WTC11 (cell line): ENCODE data around the gene KDM4C. TPM values are rescaled to one million over a fixed set of nuclear protein-coding genes. Genes with fewer than 3 reads are reported as not detected.

Experiments used
- ATAC-seq: fragments of 200-7000 bp; cut with Tn5 transposase; 2 replicates; pipeline ENCODE4 v1.10.0; 2021; ENCODE audit warnings: mild to moderate bottlenecking, moderate library complexity
- CTCF ChIA-PET: fragments of 300-600 bp; sonication (Branson Sonifier 250); formaldehyde crosslinking; loops from one replicate; lab custom pipeline; 2021; ENCODE audit warnings: antibody characterized with exemption; lab: Charles Lee
- POLR2A ChIA-PET: fragments of 350-600 bp; sonication (Branson Sonifier 250); formaldehyde crosslinking; loops from one replicate; lab custom pipeline; 2021; ENCODE audit warnings: antibody characterized with exemption; lab: Charles Lee
- DNase-seq: peaks from one replicate; pipeline ENCODE4 v3.0.0; 2021; ENCODE audit warnings: low spot score
- H3K27ac Mint-ChIP-seq: 2 replicates; pipeline ENCODE4 v1.8.0; 2021; ENCODE audit warnings: mixed read lengths
- H3K27me3 Mint-ChIP-seq: 2 replicates; pipeline ENCODE4 v1.8.0; 2021; ENCODE audit warnings: low read depth, mild to moderate bottlenecking, moderate library complexity, mixed read lengths
- H3K36me3 Mint-ChIP-seq: 2 replicates; pipeline ENCODE4 v1.8.0; 2021; ENCODE audit warnings: mixed read lengths
- H3K4me1 Mint-ChIP-seq: 2 replicates; pipeline ENCODE4 v1.8.0; 2022; ENCODE audit warnings: mixed read lengths
- H3K4me3 Mint-ChIP-seq: 2 replicates; pipeline ENCODE4 v1.8.0; 2021; ENCODE audit warnings: mild to moderate bottlenecking, moderate library complexity, mixed read lengths
- H3K9me3 Mint-ChIP-seq: 2 replicates; pipeline ENCODE4 v1.8.0; 2021; ENCODE audit warnings: mixed read lengths
- ATF3 ChIP-seq: sonication (generic); formaldehyde crosslinking; conservative IDR thresholded peaks from 2 replicates; pipeline ENCODE4 v1.8.1; 2022; ENCODE audit warnings: mild to moderate bottlenecking, missing genetic modification reagents
- CBFB ChIP-seq: sonication (generic); formaldehyde crosslinking; IDR thresholded peaks from 2 replicates; pipeline ENCODE4 v1.8.1; 2022; ENCODE audit warnings: mild to moderate bottlenecking, low read depth, missing genetic modification reagents
- CREB1 ChIP-seq: sonication (generic); formaldehyde crosslinking; IDR thresholded peaks from 2 replicates; pipeline ENCODE4 v1.8.0; 2023; ENCODE audit warnings: mild to moderate bottlenecking, missing genetic modification reagents
- CREM ChIP-seq: sonication (generic); formaldehyde crosslinking; IDR thresholded peaks from 2 replicates; pipeline ENCODE4 v1.8.1; 2022; ENCODE audit warnings: mild to moderate bottlenecking, missing genetic modification reagents, moderate library complexity
- CTCF ChIP-seq: fragments of 200-600 bp; IDR thresholded peaks from 2 replicates; pipeline ENCODE4 v1.8.0; 2022; ENCODE audit warnings: antibody characterized with exemption
- E2F4 ChIP-seq: sonication (generic); formaldehyde crosslinking; IDR thresholded peaks from 2 replicates; pipeline ENCODE4 v1.8.1; 2022; ENCODE audit warnings: low read depth, mild to moderate bottlenecking, moderate library complexity, missing genetic modification reagents, borderline replicate concordance
- ELF4 ChIP-seq: sonication (generic); formaldehyde crosslinking; IDR thresholded peaks from 2 replicates; pipeline ENCODE4 v1.8.1; 2022; ENCODE audit warnings: low read depth, mild to moderate bottlenecking, moderate library complexity, missing genetic modification reagents
- EMX1 ChIP-seq: fragments of 250-450 bp; sonication (Bioruptor Pico); IDR thresholded peaks from 2 replicates; pipeline ENCODE4 v1.8.0; 2021; ENCODE audit warnings: mild to moderate bottlenecking
- ESRRA ChIP-seq: sonication (generic); formaldehyde crosslinking; IDR thresholded peaks from 2 replicates; pipeline ENCODE4 v1.8.1; 2022; ENCODE audit warnings: mild to moderate bottlenecking, missing genetic modification reagents, borderline replicate concordance
- FOXP1 ChIP-seq: sonication (generic); formaldehyde crosslinking; IDR thresholded peaks from 2 replicates; pipeline ENCODE4 v1.8.0; 2022; ENCODE audit warnings: missing genetic modification reagents, mild to moderate bottlenecking, moderate library complexity, borderline replicate concordance
- FOXP4 ChIP-seq: sonication (generic); formaldehyde crosslinking; IDR thresholded peaks from 2 replicates; pipeline ENCODE4 v1.8.0; 2022; ENCODE audit warnings: mild to moderate bottlenecking, missing genetic modification reagents
- GTF2I ChIP-seq: fragments of 250-450 bp; sonication (Bioruptor Pico); conservative IDR thresholded peaks from 2 replicates; pipeline ENCODE4 v1.4.0; 2021; ENCODE audit warnings: mild to moderate bottlenecking
- IRF2 ChIP-seq: sonication (generic); formaldehyde crosslinking; IDR thresholded peaks from 2 replicates; pipeline ENCODE4 v1.8.0; 2022; ENCODE audit warnings: low read depth, missing genetic modification reagents, borderline replicate concordance
- MLX ChIP-seq: sonication (generic); formaldehyde crosslinking; IDR thresholded peaks from 2 replicates; pipeline ENCODE4 v1.8.1; 2023; ENCODE audit warnings: mild to moderate bottlenecking, missing genetic modification reagents, moderate library complexity
- NFE2L1 ChIP-seq: sonication (generic); formaldehyde crosslinking; IDR thresholded peaks from 2 replicates; pipeline ENCODE4 v1.8.1; 2023; ENCODE audit warnings: missing genetic modification reagents
- NFYB ChIP-seq: sonication (generic); formaldehyde crosslinking; conservative IDR thresholded peaks from 2 replicates; pipeline ENCODE4 v1.8.0; 2022; ENCODE audit warnings: low read depth, missing genetic modification reagents
- NR3C1 ChIP-seq: sonication (generic); formaldehyde crosslinking; conservative IDR thresholded peaks from 2 replicates; pipeline ENCODE4 v1.8.1; 2023; ENCODE audit warnings: low read depth, mild to moderate bottlenecking, missing genetic modification reagents
- RORB ChIP-seq: fragments of 250-450 bp; sonication (Bioruptor Pico); IDR thresholded peaks from 2 replicates; pipeline ENCODE4 v1.9.0; 2021; ENCODE audit warnings: mild to moderate bottlenecking
- SP1 ChIP-seq: sonication (generic); formaldehyde crosslinking; conservative IDR thresholded peaks from 2 replicates; pipeline ENCODE4 v1.8.1; 2022; ENCODE audit warnings: missing genetic modification reagents
- TP53 ChIP-seq: sonication (generic); formaldehyde crosslinking; IDR thresholded peaks from 2 replicates; pipeline ENCODE4 v1.8.1; 2023; ENCODE audit warnings: mild to moderate bottlenecking, missing genetic modification reagents
- ZNF263 ChIP-seq: sonication (generic); formaldehyde crosslinking; IDR thresholded peaks from 2 replicates; pipeline ENCODE4 v1.8.1; 2022; ENCODE audit warnings: low read depth, mild to moderate bottlenecking, moderate library complexity, missing genetic modification reagents
- ZNF512 ChIP-seq: sonication (generic); formaldehyde crosslinking; IDR thresholded peaks from 2 replicates; pipeline ENCODE4 v1.8.1; 2022; ENCODE audit warnings: missing genetic modification reagents, borderline replicate concordance
- total RNA-seq: library from RNA; stranded (reverse); gene quantifications from 3 replicates; pipeline ENCODE4 v1.2.3, GENCODE V29; 2021

KDM4C gene
- total RNA-seq, 1 experiment from 2014 or later, result 29.2 TPM

- TF ChIP-seq CTCF (no peak), MLX (CRISPR knock-in tag) (no peak), EMX1 (CRISPR knock-in tag) (no peak), NR3C1 (no peak), ELF4 (CRISPR knock-in tag) (no peak), FOXP1 (no peak), ZNF263 (CRISPR knock-in tag) (no peak), TP53 (CRISPR knock-in tag) (no peak)
- TF ChIP-seq, all 79 proteins: peak for 0
These were observed 314.1 kb downstream of the KDM4C start (continued) for GRCh38 chr9:7071916-7072315.

- H3K36me3 Mint-ChIP-seq, result peaks cover 6% of the 10 kb centered on the region; the same call in 1 of the 2 replicates
- H3K4me1 Mint-ChIP-seq, result peaks cover 5% of the 10 kb centered on the region
These were observed 315.9 kb downstream of the KDM4C start for GRCh38 chr9:7073706-7074105.

GRCh38 chr9:7075154-7075553, 317.4 kb downstream of the KDM4C start:
- H3K36me3 Mint-ChIP-seq, result peaks cover 6% of the 10 kb centered on the region; the same call in 1 of the 2 replicates
- no peaks in the 10 kb centered on the region for H3K9me3 Mint-ChIP-seq
- H3K27me3 Mint-ChIP-seq, result no peaks in the 10 kb centered on the region
- ATAC-seq, result no peak
- DNase-seq, result no peak
- no peak overlapping the region for H3K4me3 Mint-ChIP-seq
- CTCF ChIA-PET, result no interaction called here
- POLR2A ChIA-PET, result no interaction called here
- H3K4me1 Mint-ChIP-seq, result peaks cover 5% of the 10 kb centered on the region
- no peak overlapping the region; the same call in 1 of the 2 replicates for H3K27ac Mint-ChIP-seq
- TF ChIP-seq CREM (CRISPR knock-in tag), result no peak
- TF ChIP-seq ZNF512, result no peak
- TF ChIP-seq ESRRA (CRISPR knock-in tag), result no peak
- no peak for TF ChIP-seq IRF2 (CRISPR knock-in tag)
- no peak for TF ChIP-seq CBFB (CRISPR knock-in tag)
- no peak for TF ChIP-seq NFYB (CRISPR knock-in tag)

More at GRCh38 chr9:7073706-7074105, 315.9 kb downstream of the KDM4C start:
- no peak for DNase-seq
- Mint-ChIP-seq H3K27ac (no peak overlapping the region), H3K4me3 (no peak overlapping the region), H3K27me3 (no peaks in the 10 kb centered on the region), H3K9me3 (no peaks in the 10 kb centered on the region)
- ChIA-PET CTCF (interaction anchor here (1.0 to 2.3 kb wide), 2 partner anchors 21 to 247 kb away, joined by 3 to 7 read pairs; no protein-coding TSS in a partner anchor), POLR2A (no interaction called here)
- TF ChIP-seq CREB1 (no peak), RORB (no peak), SP1 (no peak), FOXP1 (no peak), NFE2L1 (CRISPR knock-in tag) (no peak), GTF2I (CRISPR knock-in tag) (no peak), ATF3 (CRISPR knock-in tag) (no peak), NFYB (CRISPR knock-in tag) (no peak), E2F4 (CRISPR knock-in tag) (no peak), FOXP4 (CRISPR knock-in tag) (no peak)
- no peak for ATAC-seq
